ENCODE measurements around the gene FRMD6. TPM values are rescaled to one million over a fixed set of nuclear protein-coding genes. Genes with fewer than 3 reads are reported as not detected.

FRMD6 gene
- total RNA-seq, 1 donor from 2014 or later: 24.4 TPM

- H3K4me2 ChIP-seq: no peak overlapping the region
- H3K9me3 ChIP-seq (ENCODE audit: low read depth): no peaks in the 10 kb centered on the region
- no peaks in the 10 kb centered on the region for H3K36me3 Mint-ChIP-seq
- no peaks in the 10 kb centered on the region for H3K79me2 ChIP-seq (ENCODE audit: low read depth)
- no peaks in the 10 kb centered on the region for H3K27me3 ChIP-seq
- no peak overlapping the region for H3K4me3 ChIP-seq
- H3K4me3 Mint-ChIP-seq: no peak overlapping the region
- no peak overlapping the region for H3K27ac ChIP-seq
- H3K4me1 Mint-ChIP-seq: peaks cover 15% of the 10 kb centered on the region
- H3K9me3 Mint-ChIP-seq: no peaks in the 10 kb centered on the region
- TF ChIP-seq EZH2 (IDR thresholded peaks at IDR 0.05): no peak
- TF ChIP-seq EZH2phosphoT487 (IDR thresholded peaks at IDR 0.05): no peak
- no peak for TF ChIP-seq CTCF (IDR thresholded peaks at IDR 0.05)
- H3K27me3 Mint-ChIP-seq (ENCODE audit: insufficient read depth, low read depth): no peaks in the 10 kb centered on the region
- H3K27ac Mint-ChIP-seq: no peak overlapping the region
- H3F3A ChIP-seq (ENCODE audit: low read depth): no peaks in the 10 kb centered on the region
- H3K36me3 ChIP-seq: no peaks in the 10 kb centered on the region
- no peaks in the 10 kb centered on the region for H4K20me1 ChIP-seq (ENCODE audit: low read depth)
- no peak overlapping the region for H2AFZ ChIP-seq (replicated peaks)
- H3K4me1 ChIP-seq: no peaks in the 10 kb centered on the region
- no peak overlapping the region for H3K9ac ChIP-seq
- no peak for DNase-seq (ENCODE audit: low spot score)
Observed at GRCh38 chr14:51613416-51613815, 38.3 kb upstream of the FRMD6 start.

- no peaks in the 10 kb centered on the region for H3K27me3 ChIP-seq
- Mint-ChIP-seq H3K4me3 (no peak overlapping the region), H3K27ac (no peak overlapping the region), H3K36me3 (no peaks in the 10 kb centered on the region), H3K27me3 (ENCODE audit: insufficient read depth, low read depth) (no peaks in the 10 kb centered on the region), H3K9me3 (no peaks in the 10 kb centered on the region), H3K4me1 (peaks cover 4% of the 10 kb centered on the region)
- H3K9ac ChIP-seq: no peak overlapping the region
- no peak for DNase-seq (ENCODE audit: low spot score)
- no peaks in the 10 kb centered on the region for H3F3A ChIP-seq (ENCODE audit: low read depth)
- H3K9me3 ChIP-seq (ENCODE audit: low read depth): no peaks in the 10 kb centered on the region
- H2AFZ ChIP-seq (replicated peaks): no peak overlapping the region
- H4K20me1 ChIP-seq (ENCODE audit: low read depth): no peaks in the 10 kb centered on the region
- H3K27ac ChIP-seq: no peak overlapping the region
- H3K4me2 ChIP-seq: no peak overlapping the region
- H3K4me3 ChIP-seq: no peak overlapping the region
- no peaks in the 10 kb centered on the region for H3K36me3 ChIP-seq
- no peak for TF ChIP-seq CTCF (IDR thresholded peaks at IDR 0.05)
- TF ChIP-seq EZH2 (IDR thresholded peaks at IDR 0.05): no peak
- TF ChIP-seq EZH2phosphoT487 (IDR thresholded peaks at IDR 0.05): no peak
- H3K4me1 ChIP-seq: no peaks in the 10 kb centered on the region
- no peaks in the 10 kb centered on the region for H3K79me2 ChIP-seq (ENCODE audit: low read depth)
Observed at GRCh38 chr14:51614707-51615106, 37.0 kb upstream of the FRMD6 start.

GRCh38 chr14:51616256-51616655 lies 35.5 kb upstream of the FRMD6 start:
- Histone ChIP-seq H3K36me3 (no peaks in the 10 kb centered on the region), H3K9ac (no peak overlapping the region), H3K4me3 (no peak overlapping the region), H3K79me2 (ENCODE audit: low read depth) (no peaks in the 10 kb centered on the region), H3K4me2 (no peak overlapping the region), H4K20me1 (ENCODE audit: low read depth) (no peaks in the 10 kb centered on the region), H3K4me1 (no peaks in the 10 kb centered on the region), H2AFZ (replicated peaks) (no peak overlapping the region), H3K9me3 (ENCODE audit: low read depth) (no peaks in the 10 kb centered on the region), H3F3A (ENCODE audit: low read depth) (no peaks in the 10 kb centered on the region), H3K27me3 (no peaks in the 10 kb centered on the region), H3K27ac (no peak overlapping the region)
- Mint-ChIP-seq H3K36me3 (no peaks in the 10 kb centered on the region), H3K4me3 (no peak overlapping the region), H3K9me3 (no peaks in the 10 kb centered on the region), H3K27me3 (ENCODE audit: insufficient read depth, low read depth) (no peaks in the 10 kb centered on the region), H3K4me1 (peaks cover 4% of the 10 kb centered on the region), H3K27ac (no peak overlapping the region)
- DNase-seq (ENCODE audit: low spot score): no peak
- TF ChIP-seq CTCF (IDR thresholded peaks at IDR 0.05): no peak

Data from neural progenitor cell (in vitro differentiated cells).